H1 (cell line): ENCODE measurements around the gene KBTBD12. TPM values are rescaled to one million over a fixed set of nuclear protein-coding genes. Genes with fewer than 3 reads are reported as not detected.

Experiments
- CTCF ChIA-PET: fragments of 300-600 bp; sonication (Branson Sonifier 250); formaldehyde crosslinking; loops from one replicate; lab custom pipeline; 2021; ENCODE audit not compliant: partially characterized antibody; lab: Charles Lee
- POLR2A ChIA-PET: fragments of 300-600 bp; sonication (Branson Sonifier 250); formaldehyde crosslinking; loops from one replicate; lab custom pipeline; 2021; ENCODE audit warnings: inconsistent platforms; ENCODE audit not compliant: partially characterized antibody; lab: Charles Lee
- DNase-seq, 2 experiments: peaks; one replicate each; pipeline versions ENCODE4 v3.0.0 to v3.0.0-alpha.2; 2010 to 2022; ENCODE audit warnings: low spot score in 2 of 2, low read depth in 1 of 2, mixed read lengths in 1 of 2
- FAIRE-seq: peaks from 2 replicates; lab custom pipeline; 2011; peaks lifted over from hg19 to GRCh38; lab: Jason Lieb, UNC
- H2AFZ ChIP-seq: 2 replicates; pipeline ENCODE4 v1.8.1; 2012; ENCODE audit warnings: low read length, inconsistent platforms
- H2AK5ac ChIP-seq: 2 replicates; pipeline ENCODE4 v1.6.1; 2013; ENCODE audit warnings: low read depth, low read length
- H2BK120ac ChIP-seq: replicated peaks from 2 replicates; pipeline ENCODE3; 2013; ENCODE audit warnings: low read depth, low read length, inconsistent platforms
- H2BK12ac ChIP-seq: 2 replicates; pipeline ENCODE4 v1.6.1; 2013; ENCODE audit warnings: low read depth, low read length
- H2BK15ac ChIP-seq: 2 replicates; pipeline ENCODE4 v1.6.1; 2013; ENCODE audit warnings: low read length
- H2BK20ac ChIP-seq: 2 replicates; pipeline ENCODE4 v1.6.1; 2013; ENCODE audit warnings: low read length
- H2BK5ac ChIP-seq: 2 replicates; pipeline ENCODE4 v1.6.1; 2013; ENCODE audit warnings: low read depth, low read length
- H3K14ac ChIP-seq: 2 replicates; pipeline ENCODE4 v1.6.1; 2013; ENCODE audit warnings: inconsistent platforms; ENCODE audit not compliant: insufficient read length
- H3K18ac ChIP-seq: 2 replicates; pipeline ENCODE4 v1.6.1; 2013; ENCODE audit warnings: low read length; ENCODE audit errors: extremely low read depth
- H3K23ac ChIP-seq: 2 replicates; pipeline ENCODE4 v1.6.1; 2013; ENCODE audit warnings: inconsistent platforms; ENCODE audit not compliant: insufficient read length
- H3K23me2 ChIP-seq: 2 replicates; pipeline ENCODE4 v1.6.1; 2013; ENCODE audit warnings: low read depth, low read length
- H3K27ac ChIP-seq: 2 replicates; pipeline ENCODE4 v1.6.1; 2011; ENCODE audit warnings: low read depth, low read length, inconsistent platforms
- H3K27me3 ChIP-seq, 4 experiments: replicated peaks in 1 of 4; 1 replicate in 1 of 4; 2 replicates in 3 of 4; pipeline versions ENCODE4 v1.6.1 to v1.8.1; 2011 to 2013; ENCODE audit warnings: low read length in 3 of 4, mild to moderate bottlenecking in 3 of 4, inconsistent platforms in 2 of 4, mixed read lengths in 2 of 4, moderate library complexity in 1 of 4; ENCODE audit not compliant: control insufficient read depth in 3 of 4, insufficient read depth in 3 of 4; ENCODE audit errors: extremely low read depth in 1 of 4
- H3K36me3 ChIP-seq, 4 experiments: 2 replicates each; pipeline versions ENCODE4 v1.6.1 to v1.8.1; 2011 to 2013; ENCODE audit warnings: mild to moderate bottlenecking in 4 of 4, low read length in 3 of 4, moderate library complexity in 2 of 4, control low read depth in 1 of 4, inconsistent platforms in 1 of 4; ENCODE audit not compliant: insufficient read depth in 4 of 4, control insufficient read depth in 2 of 4
- H3K4ac ChIP-seq: replicated peaks from 2 replicates; pipeline ENCODE3; 2013; ENCODE audit warnings: low read length, low read depth, mixed read lengths, inconsistent platforms; ENCODE audit not compliant: insufficient read length
- H3K4me1 ChIP-seq, 4 experiments: replicated peaks in 1 of 4; 1 replicate in 1 of 4; 2 replicates in 3 of 4; pipeline versions ENCODE4 v1.6.1 to v1.8.1; 2011 to 2013; ENCODE audit warnings: low read length in 3 of 4, inconsistent platforms in 2 of 4, mixed read lengths in 1 of 4; ENCODE audit not compliant: insufficient read depth in 4 of 4, control insufficient read depth in 3 of 4
- H3K4me2 ChIP-seq, 2 experiments: 2 replicates each; pipeline versions ENCODE4 v1.6.1 to v1.8.1; 2011 to 2013; ENCODE audit warnings: low read depth in 2 of 2, low read length in 2 of 2, control low read depth in 1 of 2, inconsistent platforms in 1 of 2, mild to moderate bottlenecking in 1 of 2; ENCODE audit not compliant: insufficient read depth in 1 of 2
- H3K4me3 ChIP-seq, 4 experiments: fragments of 200-600, 300-600 bp in 1 of 4; sonication (generic), shearing (Covaris generic), sonication (Bioruptor Twin) in 1 of 4; 2 replicates each; pipeline versions ENCODE4 v1.5.1 to v1.8.1; 2011 to 2016; ENCODE audit warnings: low read length in 4 of 4, low read depth in 3 of 4, control low read depth in 2 of 4, inconsistent platforms in 2 of 4, mild to moderate bottlenecking in 2 of 4, mixed read lengths in 1 of 4, moderate library complexity in 1 of 4; ENCODE audit not compliant: insufficient read depth in 2 of 4; ENCODE audit errors: extremely low read depth in 1 of 4
- H3K56ac ChIP-seq: replicated peaks from 2 replicates; pipeline ENCODE3; 2013; ENCODE audit warnings: low read depth, mild to moderate bottlenecking, mixed read lengths, low read length, inconsistent platforms; ENCODE audit not compliant: insufficient read length
- H3K79me1 ChIP-seq: 2 replicates; pipeline ENCODE4 v1.6.1; 2013; ENCODE audit warnings: low read depth, low read length, control low read depth
- H3K79me2 ChIP-seq, 2 experiments: 2 replicates each; pipeline versions ENCODE4 v1.6.1 to v1.8.1; 2012 to 2013; ENCODE audit warnings: low read length in 2 of 2, mild to moderate bottlenecking in 2 of 2, inconsistent platforms in 1 of 2; ENCODE audit not compliant: insufficient read depth in 2 of 2, control insufficient read depth in 1 of 2
- H3K9ac ChIP-seq, 4 experiments: replicated peaks in 1 of 4; 1 replicate in 1 of 4; 2 replicates in 3 of 4; pipeline versions ENCODE4 v1.6.1 to v1.8.1; 2011 to 2013; ENCODE audit warnings: low read depth in 3 of 4, low read length in 3 of 4, control low read depth in 2 of 4, mild to moderate bottlenecking in 2 of 4, moderate library complexity in 2 of 4, inconsistent platforms in 1 of 4; ENCODE audit errors: extremely low read depth in 1 of 4
- H3K9me3 ChIP-seq, 2 experiments: 2 replicates each; pipeline versions ENCODE4 v1.6.1 to v1.8.1; 2012 to 2013; ENCODE audit warnings: mild to moderate bottlenecking in 2 of 2, moderate library complexity in 2 of 2, control low read depth in 1 of 2, inconsistent platforms in 1 of 2, low read depth in 1 of 2, low read length in 1 of 2, mixed read lengths in 1 of 2; ENCODE audit not compliant: insufficient read depth in 2 of 2
- H4K20me1 ChIP-seq, 2 experiments: replicated peaks in 1 of 2; 2 replicates each; pipeline versions ENCODE3 to v1.8.1; 2011 to 2013; ENCODE audit warnings: inconsistent platforms in 2 of 2, low read length in 2 of 2, mild to moderate bottlenecking in 1 of 2; ENCODE audit not compliant: insufficient read depth in 2 of 2, control insufficient read depth in 1 of 2
- H4K5ac ChIP-seq: 2 replicates; pipeline ENCODE4 v1.6.1; 2013; ENCODE audit warnings: low read length, low read depth, mixed read lengths, inconsistent platforms; ENCODE audit not compliant: insufficient read length
- H4K8ac ChIP-seq: 2 replicates; pipeline ENCODE4 v1.8.0; 2013; ENCODE audit warnings: mild to moderate bottlenecking, moderate library complexity, low read length, inconsistent platforms; ENCODE audit not compliant: insufficient read depth; ENCODE audit errors: extremely low read depth
- H4K91ac ChIP-seq: replicated peaks from 2 replicates; pipeline ENCODE3; 2013; ENCODE audit warnings: low read length, mixed read lengths, inconsistent platforms; ENCODE audit not compliant: insufficient read length
- CHD2 ChIP-seq: IDR thresholded peaks from 2 replicates; pipeline ENCODE4 v1.6.1; 2012; ENCODE audit warnings: low read length, improper control_type of control experiment
- CREB1 ChIP-seq: IDR thresholded peaks from 2 replicates; pipeline ENCODE4 v1.6.1; 2012; ENCODE audit warnings: inconsistent platforms
- E2F6 ChIP-seq: IDR thresholded peaks from 2 replicates; pipeline ENCODE4 v1.6.1; 2012; ENCODE audit warnings: inconsistent platforms
- HDAC6 ChIP-seq: IDR thresholded peaks from one replicate; pipeline ENCODE4 v1.7.1; 2012; ENCODE audit warnings: low read depth, mild to moderate bottlenecking, inconsistent platforms, low read length, moderate library complexity
- JUND ChIP-seq: IDR thresholded peaks from 2 replicates; pipeline ENCODE4 v1.6.1; 2011; ENCODE audit warnings: mild to moderate bottlenecking, improper control_type of control experiment, low read length
- POLR2A ChIP-seq, 2 experiments: IDR thresholded peaks; 1 replicate in 1 of 2; 2 replicates in 1 of 2; pipeline ENCODE4 v1.6.1; 2011; ENCODE audit warnings: low read depth in 2 of 2, low read length in 2 of 2, mild to moderate bottlenecking in 2 of 2; ENCODE audit errors: control extremely low read depth in 1 of 2
- RBBP5 ChIP-seq: IDR thresholded peaks from 2 replicates; pipeline ENCODE4 v1.7.1; 2012; ENCODE audit warnings: low read depth, mild to moderate bottlenecking, inconsistent platforms, low read length, moderate library complexity, borderline replicate concordance
- SIRT6 ChIP-seq: IDR thresholded peaks from one replicate; pipeline ENCODE4 v1.7.1; 2012; ENCODE audit warnings: low read length, inconsistent platforms
- TAF7 ChIP-seq: optimal IDR thresholded peaks from 2 replicates; pipeline ENCODE3; 2011; ENCODE audit warnings: low read depth, mild to moderate bottlenecking, inconsistent platforms, low read length, moderate library complexity, borderline replicate concordance
- ZNF274 ChIP-seq: IDR thresholded peaks from 2 replicates; pipeline ENCODE4 v1.7.0; 2012; ENCODE audit warnings: low read length, borderline replicate concordance; ENCODE audit errors: extremely low read depth
- WGBS, 2 experiments: shearing (Covaris generic) in 1 of 2; methylation state at CpG; one replicate each; pipeline versions ENCODE4 v1.1.6 to v1.1.7; 2013 to 2015; ENCODE audit warnings: low lambda C conversion rate in 2 of 2, mixed read lengths in 2 of 2, inconsistent platforms in 1 of 2, low coverage in 1 of 2, missing lambda C conversion rate in 1 of 2; ENCODE audit not compliant: insufficient replicate concordance in 2 of 2, insufficient coverage in 1 of 2, insufficient read length in 1 of 2; ENCODE audit errors: extremely low coverage in 1 of 2, missing lambda C conversion rate in 1 of 2; 5-methylcytosine and 5-hydroxymethylcytosine counted together
- polyA plus RNA-seq, 7 experiments: library from polyadenylated mRNA; depleted of rRNA in 3 of 7; stranded (reverse) in 5 of 7; unstranded in 2 of 7; fragments of >200 nt in 5 of 7; fragments of 200-250 nt in 2 of 7; gene quantifications; 1 replicate in 5 of 7; 2 replicates in 1 of 7; 4 replicates in 1 of 7; pipeline versions ENCODE4 v1.2.1 to v1.2.3, GENCODE V29; 2011 to 2013; ENCODE audit warnings: missing spikeins in 2 of 7, mixed read lengths in 2 of 7
- total RNA-seq: library from RNA; stranded (reverse); fragmentation: NEBNext Ultra II Directional; extraction: Animal tissue kit (Norgen Biotek cat#: 25700); gene quantifications from 2 replicates; pipeline ENCODE4 v1.2.1, GENCODE V29; 2021

The KBTBD12 gene
- total and polyA plus RNA-seq, 2 of the 8 experiments (the other 6 are each of a cell fraction or from before 2014, with no cell fraction given): 0.33 to 0.63 TPM

- H2BK120ac ChIP-seq: no peak overlapping the region
- no peak overlapping the region for H4K5ac ChIP-seq
These were observed 12.5 kb upstream of the KBTBD12 start for GRCh38 chr3:127902486-127902885.

More at GRCh38 chr3:127902486-127902885, 12.5 kb upstream of the KBTBD12 start:
- no peak overlapping the region for H3K14ac ChIP-seq
- CTCF ChIA-PET: interaction anchor here (1.5 to 2.9 kb wide), 2 partner anchors 10 to 14 kb away, joined by 3 to 14 read pairs; no protein-coding TSS in a partner anchor
- DNase-seq (no peak), FAIRE-seq (no peak)
- H3K4me2 ChIP-seq: no peak overlapping the region
- H3K4ac ChIP-seq: no peak overlapping the region
- 90% methylated on average over 6 of the region's 6 CpGs; no CpG with 5 or more reads in 1 of the 2 experiments for WGBS, 2 experiments
- no peak overlapping the region for H4K8ac ChIP-seq
- no peak overlapping the region for H3K18ac ChIP-seq
- H3K27me3 ChIP-seq: no peaks in the 10 kb centered on the region
- no peaks in the 10 kb centered on the region for H3K4me1 ChIP-seq
- TF ChIP-seq RBBP5: no peak
- no peak for TF ChIP-seq CREB1
- no peak for TF ChIP-seq E2F6
- TF ChIP-seq HDAC6: no peak
- TF ChIP-seq SIRT6: no peak
- TF ChIP-seq POLR2A (IDR thresholded peaks at IDR 0.05; ENCODE audit: control extremely low read depth in 1 of 2, low read depth in 2 of 2, low read length in 2 of 2): no peak
- no peak for TF ChIP-seq ZNF274
- no peak for TF ChIP-seq TAF7
- no peak for TF ChIP-seq JUND
- no peak for TF ChIP-seq CHD2
- H3K23ac ChIP-seq: no peak overlapping the region
- no peak overlapping the region for H2BK20ac ChIP-seq
- H2BK12ac ChIP-seq: no peak overlapping the region
- POLR2A ChIA-PET: no interaction called here
- no peaks in the 10 kb centered on the region for H3K79me1 ChIP-seq
- H3K9ac ChIP-seq: no peak overlapping the region
- no peaks in the 10 kb centered on the region for H3K23me2 ChIP-seq
- H3K27ac ChIP-seq: no peak overlapping the region
- no peak overlapping the region for H3K4me3 ChIP-seq
- no peaks in the 10 kb centered on the region for H3K79me2 ChIP-seq
- no peak overlapping the region for H2BK15ac ChIP-seq
- no peak overlapping the region for H2AK5ac ChIP-seq
- no peaks in the 10 kb centered on the region for H3K9me3 ChIP-seq
- H4K20me1 ChIP-seq: no peaks in the 10 kb centered on the region
- no peak overlapping the region for H4K91ac ChIP-seq
- no peak overlapping the region for H2AFZ ChIP-seq
- H2BK5ac ChIP-seq: no peak overlapping the region
- no peak overlapping the region for H3K56ac ChIP-seq
- H3K36me3 ChIP-seq: no peaks in the 10 kb centered on the region
